Mesenchymal stem cell (in vitro differentiated cells and primary cell): ENCODE data around the gene FOSL2.

Experiments used
- DNase-seq: peaks from one replicate; pipeline ENCODE4 v3.0.0-alpha.2; 2013
- H2AFZ ChIP-seq: one replicate; pipeline ENCODE4 v1.6.1; 2013; ENCODE audit warnings: low read depth, mild to moderate bottlenecking, control low read depth, inconsistent platforms, low read length, moderate library complexity
- H2AK5ac ChIP-seq: 2 replicates; pipeline ENCODE4 v1.6.1; 2013; ENCODE audit warnings: low read length, moderate library complexity, mild to moderate bottlenecking, inconsistent platforms; ENCODE audit not compliant: severe bottlenecking
- H2BK120ac ChIP-seq: one replicate; pipeline ENCODE4 v1.6.1; 2013; ENCODE audit warnings: low read depth, mild to moderate bottlenecking, inconsistent platforms, low read length, moderate library complexity
- H2BK12ac ChIP-seq, 2 experiments: one replicate each; pipeline ENCODE4 v1.6.1; 2013; ENCODE audit warnings: inconsistent platforms in 2 of 2, low read length in 2 of 2, mild to moderate bottlenecking in 2 of 2, moderate library complexity in 2 of 2, control low read depth in 1 of 2
- H2BK15ac ChIP-seq: one replicate; pipeline ENCODE4 v1.6.1; 2013; ENCODE audit warnings: mild to moderate bottlenecking, low read depth, inconsistent platforms; ENCODE audit not compliant: poor library complexity, severe bottlenecking
- H2BK5ac ChIP-seq: 2 replicates; pipeline ENCODE4 v1.6.1; 2013; ENCODE audit warnings: low read depth, mild to moderate bottlenecking, low read length, control low read depth, inconsistent platforms; ENCODE audit not compliant: poor library complexity, severe bottlenecking
- H3K14ac ChIP-seq, 2 experiments: one replicate each; pipeline ENCODE4 v1.6.1; 2013; ENCODE audit warnings: inconsistent platforms in 2 of 2, low read length in 2 of 2, control low read depth in 1 of 2, mild to moderate bottlenecking in 1 of 2, moderate library complexity in 1 of 2
- H3K18ac ChIP-seq, 2 experiments: one replicate each; pipeline ENCODE4 v1.6.1; 2013; ENCODE audit warnings: inconsistent platforms in 2 of 2, low read length in 2 of 2, control low read depth in 1 of 2, low read depth in 1 of 2, mild to moderate bottlenecking in 1 of 2
- H3K23ac ChIP-seq, 2 experiments: one replicate each; pipeline ENCODE4 v1.6.1; 2013; ENCODE audit warnings: inconsistent platforms in 2 of 2, low read length in 2 of 2, mild to moderate bottlenecking in 2 of 2, moderate library complexity in 2 of 2, control low read depth in 1 of 2
- H3K27ac ChIP-seq: 2 replicates; pipeline ENCODE4 v1.5.1; 2013; ENCODE audit warnings: mild to moderate bottlenecking, moderate library complexity, low read length, control low read depth, inconsistent platforms; ENCODE audit not compliant: poor library complexity, severe bottlenecking
- H3K27me3 ChIP-seq, 2 experiments: 2 replicates each; pipeline versions ENCODE4 v1.6.1 to v1.7.0; 2013; ENCODE audit warnings: low read length in 2 of 2, mild to moderate bottlenecking in 2 of 2, moderate library complexity in 2 of 2, control low read depth in 1 of 2, inconsistent platforms in 1 of 2; ENCODE audit not compliant: control insufficient read depth in 1 of 2, insufficient read depth in 1 of 2
- H3K36me3 ChIP-seq, 2 experiments: 2 replicates each; pipeline versions ENCODE4 v1.6.1 to v1.7.0; 2013; ENCODE audit warnings: low read length in 2 of 2, control low read depth in 1 of 2, inconsistent platforms in 1 of 2, low read depth in 1 of 2, mild to moderate bottlenecking in 1 of 2; ENCODE audit not compliant: insufficient read depth in 2 of 2, control insufficient read depth in 1 of 2
- H3K4ac ChIP-seq, 2 experiments: one replicate each; pipeline ENCODE4 v1.6.1; 2013; ENCODE audit warnings: inconsistent platforms in 2 of 2, low read length in 2 of 2, mild to moderate bottlenecking in 2 of 2, moderate library complexity in 2 of 2, control low read depth in 1 of 2, low read depth in 1 of 2
- H3K4me1 ChIP-seq: 2 replicates; pipeline ENCODE4 v1.6.1; 2013; ENCODE audit warnings: low read depth, low read length, control low read depth; ENCODE audit not compliant: control insufficient read depth, insufficient read depth
- H3K4me2 ChIP-seq: 2 replicates; pipeline ENCODE4 v1.6.1; 2013; ENCODE audit warnings: low read length, mild to moderate bottlenecking, inconsistent platforms; ENCODE audit not compliant: poor library complexity, severe bottlenecking
- H3K4me3 ChIP-seq, 2 experiments: 2 replicates each; pipeline versions ENCODE4 v1.5.1 to v1.7.0; 2013; ENCODE audit warnings: low read length in 2 of 2, mild to moderate bottlenecking in 2 of 2, control low read depth in 1 of 2, low read depth in 1 of 2; ENCODE audit not compliant: insufficient read depth in 1 of 2
- H3K79me1 ChIP-seq: replicated peaks from 2 replicates; pipeline ENCODE4 v1.6.1; 2013; ENCODE audit warnings: mild to moderate bottlenecking, control low read depth, low read length, inconsistent platforms; ENCODE audit not compliant: poor library complexity, severe bottlenecking
- H3K9ac ChIP-seq: 2 replicates; pipeline ENCODE4 v1.7.0; 2013; ENCODE audit warnings: mild to moderate bottlenecking, low read length, moderate library complexity
- H3K9me3 ChIP-seq: 2 replicates; pipeline ENCODE4 v1.7.0; 2013; ENCODE audit warnings: mild to moderate bottlenecking, low read length; ENCODE audit not compliant: control insufficient read depth
- H4K8ac ChIP-seq: one replicate; pipeline ENCODE4 v1.6.1; 2013; ENCODE audit warnings: inconsistent platforms, mild to moderate bottlenecking, low read length, moderate library complexity
- H4K91ac ChIP-seq: one replicate; pipeline ENCODE4 v1.6.1; 2013; ENCODE audit warnings: mild to moderate bottlenecking, low read length, inconsistent platforms
- WGBS: methylation state at CpG from one replicate; pipeline ENCODE4 v1.1.7; 2013; ENCODE audit warnings: mixed read lengths; 5-methylcytosine and 5-hydroxymethylcytosine counted together

FOSL2 gene

DNA sequence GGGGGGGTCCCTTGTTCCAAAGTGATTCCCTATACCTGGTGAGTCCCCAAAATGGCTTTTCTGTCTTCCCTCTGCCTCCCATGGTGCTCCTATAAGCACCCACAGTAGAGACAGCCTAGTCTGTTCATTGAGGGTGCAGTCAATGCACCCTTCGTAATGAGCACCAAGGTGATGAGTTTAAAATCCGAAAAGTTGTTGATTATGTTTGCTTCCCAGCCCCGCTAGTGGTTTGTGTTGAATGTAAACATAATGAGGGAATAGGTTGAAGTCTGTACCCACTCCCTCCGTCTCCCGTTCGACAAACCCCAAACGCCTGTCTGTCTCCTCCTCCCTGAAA is 2.3 kb downstream of the FOSL2 start:
- H2AFZ ChIP-seq, result no peak overlapping the region
- H3K79me1 ChIP-seq, result peaks cover 2% of the 10 kb centered on the region
- 21% methylated on average over 2 of the region's 7 CpGs for WGBS

DNA sequence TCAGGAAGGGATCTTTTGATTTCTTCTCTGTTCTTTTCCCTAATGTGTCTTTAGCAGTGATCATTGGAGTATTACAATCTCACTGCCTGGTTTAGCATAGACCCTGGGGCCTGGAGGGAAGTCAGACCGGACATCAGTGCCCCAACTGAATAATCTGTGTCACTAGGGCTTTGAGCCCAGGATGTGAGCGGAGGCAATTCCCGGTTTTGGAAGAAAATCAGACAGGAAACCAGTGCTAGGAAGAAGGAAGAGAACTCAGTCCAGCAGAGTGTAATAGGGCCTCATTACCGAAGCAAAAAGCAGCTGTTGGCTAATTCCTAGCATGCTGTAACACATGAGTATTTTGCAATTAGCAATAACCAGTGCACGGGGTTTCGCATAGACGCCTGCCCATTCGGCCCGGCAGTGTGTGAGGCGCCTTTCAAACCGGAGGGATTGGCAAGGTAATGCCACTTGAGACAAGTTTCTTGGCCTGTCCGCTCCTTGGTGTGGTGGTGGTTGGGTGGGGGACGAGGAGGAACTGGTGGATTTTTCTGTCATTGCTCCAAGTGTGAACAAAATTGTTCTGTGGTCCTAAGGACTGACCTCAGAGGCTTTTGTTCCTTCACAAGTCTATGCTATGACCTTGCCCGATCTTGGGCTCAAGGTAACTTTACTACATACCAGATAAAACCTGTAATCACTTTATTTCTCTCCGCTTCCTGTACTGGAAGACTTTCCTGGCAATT is 2.8 kb downstream of the FOSL2 start:
- H3K18ac ChIP-seq, result peak overlapping the region; percentile 41 to 82
- no peaks in the 10 kb centered on the region for H3K27me3 ChIP-seq
- H3K4me1 ChIP-seq, result peaks cover 23% of the 10 kb centered on the region
- H3K14ac ChIP-seq, result peak overlapping the region in 1 of 2 experiments; percentile 37
- WGBS, result 28% methylated on average over 14 of the region's 15 CpGs
- H3K9ac ChIP-seq, result peak overlapping the region; percentile 99
- peak overlapping the region in 1 of 2 experiments; percentile 16 for H3K23ac ChIP-seq
- H2AK5ac ChIP-seq, result peak overlapping the region; percentile 23
- H2BK12ac ChIP-seq, result peak overlapping the region; percentile 23 to 78
- H2AFZ ChIP-seq, result no peak overlapping the region
- no peak overlapping the region for H2BK15ac ChIP-seq
- peak overlapping the region; percentile 56 to 93 for H3K4me3 ChIP-seq
- H3K4me2 ChIP-seq, result peak overlapping the region; percentile 73
- peaks cover 2% of the 10 kb centered on the region for H3K79me1 ChIP-seq
- H4K8ac ChIP-seq, result peak overlapping the region; percentile 19
- H3K4ac ChIP-seq, result peak overlapping the region; percentile 62 to 97
- no peaks in the 10 kb centered on the region for H3K9me3 ChIP-seq
- peak overlapping the region; percentile 73 for H4K91ac ChIP-seq
- H3K27ac ChIP-seq, result peak overlapping the region; percentile 86
- peaks cover 9 to 30% of the 10 kb centered on the region in 2 experiments for H3K36me3 ChIP-seq
- peak overlapping the region; percentile 86 for H2BK5ac ChIP-seq
- peak overlapping the region; percentile 29 for H2BK120ac ChIP-seq
- DNase-seq, result peak; percentile 90

More for the DNA sequence above, 2.3 kb downstream of the FOSL2 start:
- Histone ChIP-seq H2BK5ac (peak overlapping the region; percentile 59), H2BK12ac (no peak overlapping the region), H3K4me1 (peaks cover 22% of the 10 kb centered on the region), H3K9ac (peak overlapping the region; percentile 99), H3K27me3 (no peaks in the 10 kb centered on the region), H3K4me2 (peak overlapping the region; percentile 73), H3K18ac (peak overlapping the region; percentile 68 to 98), H3K4ac (peak overlapping the region; percentile 49 to 54), H2BK120ac (peak overlapping the region; percentile 89), H3K9me3 (no peaks in the 10 kb centered on the region), H3K4me3 (peak overlapping the region; percentile 87 to 93), H4K91ac (peak overlapping the region; percentile 73), H2AK5ac (no peak overlapping the region), H3K14ac (no peak overlapping the region), H3K27ac (peak overlapping the region; percentile 86), H3K23ac (no peak overlapping the region), H2BK15ac (no peak overlapping the region), H4K8ac (peak overlapping the region; percentile 19), H3K36me3 (peaks cover 9 to 30% of the 10 kb centered on the region in 2 experiments)
- DNase-seq, result no peak

DNA sequence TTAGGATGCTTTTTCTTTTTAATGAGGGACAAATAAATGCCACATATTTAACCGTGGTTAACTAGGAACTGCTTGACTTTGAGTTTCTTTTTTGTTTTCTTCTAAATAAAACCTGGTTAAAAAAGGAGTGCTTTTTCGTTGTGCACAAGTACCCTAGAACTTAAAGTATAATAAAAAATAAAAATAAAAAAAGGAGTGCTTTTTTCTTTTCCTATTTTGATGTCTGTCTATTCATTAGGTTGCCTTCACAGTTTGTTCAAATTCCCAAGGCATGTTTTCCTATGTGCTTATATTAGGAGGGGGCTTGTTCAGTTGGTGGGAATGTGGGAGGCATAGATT is 4.4 kb downstream of the FOSL2 start:
- Histone ChIP-seq H3K79me1 (no peaks in the 10 kb centered on the region), H4K8ac (no peak overlapping the region), H2AFZ (no peak overlapping the region), H4K91ac (no peak overlapping the region), H2BK5ac (no peak overlapping the region), H3K18ac (no peak overlapping the region), H3K14ac (no peak overlapping the region), H3K36me3 (peaks cover 17 to 45% of the 10 kb centered on the region in 2 experiments), H3K4me3 (peak overlapping the region in 1 of 2 experiments; percentile 93), H3K4me2 (peak overlapping the region; percentile 49), H3K4me1 (peaks cover 23% of the 10 kb centered on the region), H3K23ac (no peak overlapping the region), H2BK12ac (no peak overlapping the region), H3K9me3 (no peaks in the 10 kb centered on the region), H2BK120ac (no peak overlapping the region), H3K9ac (peak overlapping the region; percentile 99), H3K27me3 (no peaks in the 10 kb centered on the region), H3K27ac (peak overlapping the region; percentile 64), H2AK5ac (no peak overlapping the region), H3K4ac (no peak overlapping the region), H2BK15ac (no peak overlapping the region)
- no peak for DNase-seq
- WGBS, result 0% methylated on average over 1 of the region's 2 CpGs

DNA sequence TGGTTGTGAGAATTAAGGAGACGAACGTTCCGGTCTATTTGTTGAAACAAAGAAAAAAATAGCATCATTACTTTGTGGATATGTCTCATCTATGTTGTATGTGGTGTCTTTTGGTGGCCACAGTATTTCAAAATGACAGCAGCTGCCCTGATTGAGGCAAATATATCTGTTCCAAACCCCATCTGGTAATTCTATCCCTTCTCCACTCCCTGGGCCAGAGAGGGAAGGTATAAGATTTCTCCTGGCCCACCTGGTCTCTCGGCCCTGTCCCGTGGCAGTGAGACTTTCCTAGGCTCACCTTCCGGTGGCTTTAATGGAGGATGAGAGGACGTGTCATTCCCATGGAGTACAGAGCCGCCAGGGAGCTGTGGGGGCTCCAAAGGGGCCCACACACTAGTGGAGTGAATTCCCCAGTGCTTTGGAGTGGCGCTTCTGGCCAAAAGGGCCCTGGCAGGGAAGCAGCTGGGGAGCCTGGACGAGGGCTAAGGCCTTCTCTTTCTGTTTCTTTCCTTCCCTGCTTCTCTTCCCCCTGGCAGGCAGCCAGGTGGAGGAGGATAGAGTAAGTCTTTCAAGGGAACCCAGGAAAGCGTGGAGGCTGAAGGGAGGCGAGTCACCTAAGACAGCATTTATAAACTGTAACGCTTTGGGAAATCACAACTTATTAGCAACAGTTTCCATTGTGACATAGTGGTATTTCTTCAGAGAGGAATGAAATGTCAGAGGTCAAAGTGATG is 5.6 kb downstream of the FOSL2 start:
- Histone ChIP-seq H2AK5ac (peak overlapping the region; percentile 8), H3K9me3 (no peaks in the 10 kb centered on the region), H3K4me3 (peak overlapping the region in 1 of 2 experiments; percentile 93), H3K14ac (no peak overlapping the region), H2AFZ (no peak overlapping the region), H3K23ac (no peak overlapping the region), H3K9ac (peak overlapping the region; percentile 99), H3K18ac (peak overlapping the region; percentile 5 to 55), H3K4me1 (peaks cover 27% of the 10 kb centered on the region), H4K8ac (peak overlapping the region; percentile 22), H3K4me2 (peak overlapping the region; percentile 45), H3K79me1 (no peaks in the 10 kb centered on the region), H2BK120ac (no peak overlapping the region), H2BK5ac (peak overlapping the region; percentile 24), H3K27ac (peak overlapping the region; percentile 68), H3K27me3 (no peaks in the 10 kb centered on the region), H3K36me3 (peaks cover 23 to 58% of the 10 kb centered on the region in 2 experiments), H4K91ac (no peak overlapping the region), H3K4ac (peak overlapping the region; percentile 24 to 40), H2BK15ac (no peak overlapping the region), H2BK12ac (no peak overlapping the region)
- WGBS, result 87% methylated on average over 10 of the region's 13 CpGs
- peak; percentile 93 for DNase-seq
